ENCODE measurements around the gene NRXN3. TPM values are rescaled to one million over a fixed set of nuclear protein-coding genes. Genes with fewer than 3 reads are reported as not detected.

The NRXN3 gene
- total RNA-seq, 1 experiment from 2014 or later, result not detected

DNA sequence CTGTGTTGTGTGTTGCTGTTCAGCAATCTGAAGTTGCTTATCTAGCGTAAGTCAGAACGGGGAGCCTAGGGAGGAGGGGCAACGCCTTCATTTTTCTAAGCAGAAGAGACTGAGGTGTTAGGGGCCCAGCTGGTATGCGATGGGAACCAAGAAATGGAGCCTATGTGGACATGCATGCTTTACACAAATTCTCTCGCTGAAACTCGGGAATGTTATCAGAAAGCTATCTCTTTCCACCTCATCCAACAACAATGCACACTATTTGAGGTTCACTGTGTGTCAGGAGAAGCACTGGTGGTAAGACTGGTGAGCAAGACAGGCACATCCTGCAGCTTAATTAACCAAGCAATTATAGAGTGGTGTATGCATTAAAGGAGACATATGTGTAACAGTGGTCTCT lies 89.7 kb downstream of the NRXN3 start:
- no peaks in the 10 kb centered on the region; the same call in 1 of the 2 replicates for H3K27me3 ChIP-seq (ENCODE audit: control insufficient read depth, insufficient read depth, low read length)
- in situ Hi-C loops (cut with HindIII; ENCODE audit: low pct_unique_long_range_greater_than_20kb, low sequenced_read_pairs), result no loop called here
- H3K4me1 ChIP-seq (ENCODE audit: control insufficient read depth, insufficient read depth, low read length), result no peaks in the 10 kb centered on the region
- intact Hi-C loops (cut with micrococcal nuclease; ENCODE audit: unreplicated experiment), result no loop called here
- ChIA-PET CTCF (no interaction called here), POLR2A (no interaction called here)
- ATAC-seq (no peak), DNase-seq (ENCODE audit: low read depth, low spot score) (no peak)
- TF ChIP-seq TCF7L2 (IDR thresholded peaks at IDR 0.05; ENCODE audit: low read depth, low read length), result no peak
- TF ChIP-seq SIN3A (IDR thresholded peaks at IDR 0.05; ENCODE audit: borderline replicate concordance, insufficient read depth, low read depth, low read length), result no peak
- TF ChIP-seq POLR2AphosphoS5 (IDR thresholded peaks at IDR 0.05; ENCODE audit: low read depth, low read length), result no peak
- TF ChIP-seq, protein P1, sequence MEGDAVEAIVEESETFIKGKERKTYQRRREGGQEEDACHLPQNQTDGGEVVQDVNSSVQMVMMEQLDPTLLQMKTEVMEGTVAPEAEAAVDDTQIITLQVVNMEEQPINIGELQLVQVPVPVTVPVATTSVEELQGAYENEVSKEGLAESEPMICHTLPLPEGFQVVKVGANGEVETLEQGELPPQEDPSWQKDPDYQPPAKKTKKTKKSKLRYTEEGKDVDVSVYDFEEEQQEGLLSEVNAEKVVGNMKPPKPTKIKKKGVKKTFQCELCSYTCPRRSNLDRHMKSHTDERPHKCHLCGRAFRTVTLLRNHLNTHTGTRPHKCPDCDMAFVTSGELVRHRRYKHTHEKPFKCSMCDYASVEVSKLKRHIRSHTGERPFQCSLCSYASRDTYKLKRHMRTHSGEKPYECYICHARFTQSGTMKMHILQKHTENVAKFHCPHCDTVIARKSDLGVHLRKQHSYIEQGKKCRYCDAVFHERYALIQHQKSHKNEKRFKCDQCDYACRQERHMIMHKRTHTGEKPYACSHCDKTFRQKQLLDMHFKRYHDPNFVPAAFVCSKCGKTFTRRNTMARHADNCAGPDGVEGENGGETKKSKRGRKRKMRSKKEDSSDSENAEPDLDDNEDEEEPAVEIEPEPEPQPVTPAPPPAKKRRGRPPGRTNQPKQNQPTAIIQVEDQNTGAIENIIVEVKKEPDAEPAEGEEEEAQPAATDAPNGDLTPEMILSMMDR (IDR thresholded peaks at IDR 0.05), result no peak
- TF ChIP-seq, protein P2, sequence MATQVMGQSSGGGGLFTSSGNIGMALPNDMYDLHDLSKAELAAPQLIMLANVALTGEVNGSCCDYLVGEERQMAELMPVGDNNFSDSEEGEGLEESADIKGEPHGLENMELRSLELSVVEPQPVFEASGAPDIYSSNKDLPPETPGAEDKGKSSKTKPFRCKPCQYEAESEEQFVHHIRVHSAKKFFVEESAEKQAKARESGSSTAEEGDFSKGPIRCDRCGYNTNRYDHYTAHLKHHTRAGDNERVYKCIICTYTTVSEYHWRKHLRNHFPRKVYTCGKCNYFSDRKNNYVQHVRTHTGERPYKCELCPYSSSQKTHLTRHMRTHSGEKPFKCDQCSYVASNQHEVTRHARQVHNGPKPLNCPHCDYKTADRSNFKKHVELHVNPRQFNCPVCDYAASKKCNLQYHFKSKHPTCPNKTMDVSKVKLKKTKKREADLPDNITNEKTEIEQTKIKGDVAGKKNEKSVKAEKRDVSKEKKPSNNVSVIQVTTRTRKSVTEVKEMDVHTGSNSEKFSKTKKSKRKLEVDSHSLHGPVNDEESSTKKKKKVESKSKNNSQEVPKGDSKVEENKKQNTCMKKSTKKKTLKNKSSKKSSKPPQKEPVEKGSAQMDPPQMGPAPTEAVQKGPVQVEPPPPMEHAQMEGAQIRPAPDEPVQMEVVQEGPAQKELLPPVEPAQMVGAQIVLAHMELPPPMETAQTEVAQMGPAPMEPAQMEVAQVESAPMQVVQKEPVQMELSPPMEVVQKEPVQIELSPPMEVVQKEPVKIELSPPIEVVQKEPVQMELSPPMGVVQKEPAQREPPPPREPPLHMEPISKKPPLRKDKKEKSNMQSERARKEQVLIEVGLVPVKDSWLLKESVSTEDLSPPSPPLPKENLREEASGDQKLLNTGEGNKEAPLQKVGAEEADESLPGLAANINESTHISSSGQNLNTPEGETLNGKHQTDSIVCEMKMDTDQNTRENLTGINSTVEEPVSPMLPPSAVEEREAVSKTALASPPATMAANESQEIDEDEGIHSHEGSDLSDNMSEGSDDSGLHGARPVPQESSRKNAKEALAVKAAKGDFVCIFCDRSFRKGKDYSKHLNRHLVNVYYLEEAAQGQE (IDR thresholded peaks at IDR 0.05; ENCODE audit: insufficient read depth in 1 of 2, low read depth in 2 of 2, low read length in 1 of 2), result no peak
- no peak overlapping the region for H3K27ac ChIP-seq (ENCODE audit: low read length)
- no peaks in the 10 kb centered on the region for H3K9me3 ChIP-seq (ENCODE audit: control insufficient read depth, insufficient read depth, low read depth, low read length)
- no peaks in the 10 kb centered on the region for H3K36me3 ChIP-seq (ENCODE audit: control insufficient read depth, insufficient read depth, low read length)
- BruUV-seq (replicated peaks), result no TSS peak
- no peak overlapping the region for H3K4me3 ChIP-seq (ENCODE audit: low read depth in 2 of 2, low read length in 2 of 2)

DNA sequence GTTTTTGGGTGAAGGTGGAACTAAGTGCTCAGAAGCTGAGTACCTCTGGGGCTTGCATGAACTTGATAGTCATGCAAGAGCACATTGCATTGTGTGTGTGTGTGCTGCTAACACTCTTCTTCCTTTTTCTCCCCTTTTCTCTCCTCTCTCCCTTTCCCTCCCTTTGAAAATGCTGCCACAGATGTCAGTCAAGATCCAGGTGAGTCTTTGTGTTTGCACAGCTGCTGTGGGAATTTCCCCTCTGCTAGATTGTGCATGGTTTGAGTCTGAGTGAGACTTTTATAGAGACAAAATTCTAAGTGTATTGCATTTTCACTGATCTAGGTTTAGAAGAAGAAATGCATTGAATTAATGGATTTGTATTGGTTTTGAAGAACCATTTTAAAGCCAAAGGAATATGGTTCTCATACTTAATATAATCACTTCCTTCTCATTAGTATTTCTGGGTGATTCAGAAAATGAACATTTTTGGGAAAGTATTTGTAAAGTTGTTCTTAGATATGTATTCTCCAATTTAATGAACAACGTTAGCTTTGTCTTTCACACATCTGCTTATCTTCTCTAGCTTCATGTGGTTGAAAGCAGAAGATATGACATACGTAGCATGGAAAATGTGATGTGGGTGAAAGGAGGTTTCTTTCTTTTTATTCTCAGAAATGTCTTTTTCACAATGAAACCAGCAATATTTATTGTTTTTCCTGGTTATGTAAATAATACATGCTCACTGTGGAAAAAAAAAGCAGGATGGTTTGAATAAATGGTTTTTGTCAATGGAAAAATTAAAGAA lies 108.5 kb downstream of the NRXN3 start:
- Histone ChIP-seq H3K4me1 (ENCODE audit: control insufficient read depth, insufficient read depth, low read length) (no peaks in the 10 kb centered on the region), H3K27me3 (ENCODE audit: control insufficient read depth, insufficient read depth, low read length) (no peaks in the 10 kb centered on the region), H3K4me3 (ENCODE audit: low read depth in 2 of 2, low read length in 2 of 2) (no peak overlapping the region), H3K9me3 (ENCODE audit: control insufficient read depth, insufficient read depth, low read depth, low read length) (no peaks in the 10 kb centered on the region), H3K36me3 (ENCODE audit: control insufficient read depth, insufficient read depth, low read length) (no peaks in the 10 kb centered on the region), H3K27ac (ENCODE audit: low read length) (no peak overlapping the region)
- in situ Hi-C loops (cut with HindIII; ENCODE audit: low pct_unique_long_range_greater_than_20kb, low sequenced_read_pairs) (no loop called here), intact Hi-C loops (cut with micrococcal nuclease; ENCODE audit: unreplicated experiment) (no loop called here)
- ChIA-PET POLR2A (no interaction called here), CTCF (no interaction called here)
- BruUV-seq (replicated peaks), result no TSS peak
- ATAC-seq (no peak), DNase-seq (ENCODE audit: low read depth, low spot score) (no peak)
- TF ChIP-seq, protein P1 (IDR thresholded peaks at IDR 0.05), result no peak
- TF ChIP-seq POLR2AphosphoS5 (IDR thresholded peaks at IDR 0.05; ENCODE audit: low read depth, low read length), result no peak
- TF ChIP-seq SIN3A (IDR thresholded peaks at IDR 0.05; ENCODE audit: borderline replicate concordance, insufficient read depth, low read depth, low read length), result no peak
- no peak for TF ChIP-seq TCF7L2 (IDR thresholded peaks at IDR 0.05; ENCODE audit: low read depth, low read length)
- TF ChIP-seq, protein P2 (IDR thresholded peaks at IDR 0.05; ENCODE audit: insufficient read depth in 1 of 2, low read depth in 2 of 2, low read length in 1 of 2), result no peak

Measured in Panc1 (cell line).